GM12892 (cell line): Measurements from ENCODE around the gene TMEM54.

Experiments
- DNase-seq: peaks from one replicate; pipeline ENCODE4 v3.0.0; 2011; ENCODE audit not compliant: insufficient read length
- FAIRE-seq: peaks from 2 replicates; lab custom pipeline; 2011; peaks lifted over from hg19 to GRCh38; lab: Jason Lieb, UNC
- POLR2A ChIP-seq: IDR thresholded peaks from 2 replicates; pipeline ENCODE4 v1.6.1; 2011; ENCODE audit warnings: low read depth, low read length, control low read depth
- POLR2AphosphoS5 ChIP-seq: IDR thresholded peaks from 2 replicates; pipeline ENCODE4 v1.6.1; 2011; ENCODE audit warnings: low read depth, low read length, control low read depth
- TAF1 ChIP-seq: IDR thresholded peaks from 2 replicates; pipeline ENCODE4 v1.6.1; 2011; ENCODE audit warnings: low read depth, mild to moderate bottlenecking, control low read depth, low read length, borderline replicate concordance

Gene TMEM54

GRCh38 chr1:32929366-32929765 is 28.2 kb upstream of the TMEM54 start:
- DNase-seq (no peak), FAIRE-seq (no peak)
- TF ChIP-seq POLR2AphosphoS5 (no peak), POLR2A (no peak), TAF1 (no peak)

DNA sequence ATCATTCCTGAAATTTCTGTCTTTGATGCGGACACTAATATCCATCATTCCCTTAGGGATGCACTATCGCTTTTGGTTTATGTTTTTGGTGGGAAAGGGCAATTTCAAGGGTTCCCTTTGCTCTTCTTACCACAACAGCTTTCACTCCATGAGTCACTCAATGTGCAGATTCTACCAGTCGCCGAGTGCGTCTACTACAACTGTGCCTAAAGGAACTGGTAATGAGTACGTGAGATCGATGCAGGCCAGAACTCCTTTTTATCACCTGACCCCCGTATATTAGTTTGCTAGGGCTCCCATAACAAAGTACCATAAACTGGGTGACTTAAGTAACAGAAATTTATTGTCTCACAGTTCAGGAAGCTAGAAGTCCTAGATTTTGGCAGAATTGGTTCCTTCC is 27.5 kb upstream of the TMEM54 start:
- no peak for DNase-seq
- FAIRE-seq: no peak
- TF ChIP-seq POLR2A: no peak
- TF ChIP-seq TAF1: no peak
- TF ChIP-seq POLR2AphosphoS5: no peak

DNA sequence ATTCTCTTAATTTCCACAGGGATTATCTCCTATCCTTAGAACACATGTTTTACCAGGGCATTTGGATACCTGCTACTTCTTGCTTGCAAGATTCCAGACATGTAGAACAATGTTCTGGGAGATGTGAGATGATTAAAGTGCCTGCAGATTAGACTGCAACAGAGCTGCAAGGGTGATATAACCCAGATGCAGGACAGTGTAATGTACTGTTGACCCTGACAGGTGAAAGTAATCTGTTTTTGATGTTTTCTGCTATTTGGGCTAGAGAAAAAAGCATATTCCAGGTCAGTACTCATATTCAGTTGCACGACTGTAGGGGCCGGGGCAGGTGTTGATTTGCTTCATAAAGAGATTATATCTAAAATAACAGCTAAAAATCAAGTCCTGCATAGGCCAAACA is 27.1 kb upstream of the TMEM54 start:
- TF ChIP-seq POLR2A (no peak), TAF1 (no peak), POLR2AphosphoS5 (no peak)
- DNase-seq: no peak
- no peak for FAIRE-seq

DNA sequence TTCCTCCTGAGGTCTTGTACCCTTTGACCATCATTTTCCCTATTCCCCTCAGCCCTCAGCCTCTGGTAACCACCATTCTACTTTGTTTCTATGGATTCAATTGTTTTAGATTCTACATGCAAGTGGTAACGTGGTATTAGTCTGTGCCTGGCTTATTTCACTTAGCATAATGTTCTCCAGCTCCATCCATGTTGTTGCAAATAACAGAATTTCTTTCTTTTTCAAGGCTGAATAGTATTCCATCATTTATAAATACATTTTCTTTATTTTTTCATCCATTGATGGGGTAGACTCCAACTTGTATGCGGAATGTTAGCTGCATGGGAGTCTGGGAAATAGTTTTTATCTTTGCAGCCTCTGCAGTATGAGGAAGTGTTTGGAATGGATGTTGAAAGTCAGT is 26.3 kb upstream of the TMEM54 start:
- DNase-seq (no peak), FAIRE-seq (no peak)
- TF ChIP-seq POLR2AphosphoS5: no peak
- TF ChIP-seq POLR2A: no peak
- no peak for TF ChIP-seq TAF1

DNA sequence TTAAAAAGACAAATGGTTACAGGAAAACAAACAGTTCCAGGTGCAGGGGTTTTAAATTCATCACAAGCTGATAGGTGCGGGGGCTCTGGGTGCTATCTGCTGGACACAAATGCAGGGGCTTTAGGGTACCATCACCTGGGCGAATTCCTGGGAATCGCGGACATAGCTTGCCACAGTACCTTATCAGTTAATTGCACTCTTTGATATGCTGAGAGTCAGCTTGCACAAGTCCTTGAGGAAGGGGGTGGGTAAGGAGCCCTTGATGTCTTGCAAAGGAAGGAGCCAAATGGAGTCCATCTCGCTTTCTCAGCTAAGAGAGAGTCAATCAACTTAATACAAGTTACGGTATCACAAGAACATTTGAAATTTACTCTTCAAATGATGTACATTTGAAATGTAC is 25.4 kb upstream of the TMEM54 start:
- TF ChIP-seq POLR2A (no peak), TAF1 (no peak), POLR2AphosphoS5 (no peak)
- DNase-seq: no peak
- FAIRE-seq: no peak

- FAIRE-seq: peak; percentile 88
- TF ChIP-seq TAF1 (no peak), POLR2AphosphoS5 (no peak), POLR2A (no peak)
- no peak for DNase-seq
Observed at GRCh38 chr1:32925403-32926162, 24.4 kb upstream of the TMEM54 start.

- FAIRE-seq: no peak
- DNase-seq: no peak
Observed at GRCh38 chr1:32924881-32925344, 23.7 kb upstream of the TMEM54 start.

GRCh38 chr1:32920833-32921232 is 19.6 kb upstream of the TMEM54 start:
- TF ChIP-seq POLR2A: no peak
- TF ChIP-seq POLR2AphosphoS5: no peak
- no peak for TF ChIP-seq TAF1
- DNase-seq: no peak
- FAIRE-seq: no peak

More at GRCh38 chr1:32924881-32925344, 23.7 kb upstream of the TMEM54 start:
- no peak for TF ChIP-seq POLR2A
- TF ChIP-seq TAF1: no peak
- no peak for TF ChIP-seq POLR2AphosphoS5

- no peak for TF ChIP-seq POLR2A
- TF ChIP-seq TAF1: no peak
- FAIRE-seq: peak; percentile 57
- no peak for DNase-seq
Observed at GRCh38 chr1:32919811-32920733, 18.9 kb upstream of the TMEM54 start.

GRCh38 chr1:32918179-32918578 is 17.0 kb upstream of the TMEM54 start:
- TF ChIP-seq POLR2AphosphoS5: no peak
- no peak for TF ChIP-seq POLR2A
- TF ChIP-seq TAF1: no peak
- FAIRE-seq: no peak
- no peak for DNase-seq

- FAIRE-seq: no peak
- DNase-seq: no peak
- no peak for TF ChIP-seq POLR2AphosphoS5
- no peak for TF ChIP-seq POLR2A
- TF ChIP-seq TAF1: no peak
Observed at GRCh38 chr1:32917521-32917920, 16.3 kb upstream of the TMEM54 start.

DNA sequence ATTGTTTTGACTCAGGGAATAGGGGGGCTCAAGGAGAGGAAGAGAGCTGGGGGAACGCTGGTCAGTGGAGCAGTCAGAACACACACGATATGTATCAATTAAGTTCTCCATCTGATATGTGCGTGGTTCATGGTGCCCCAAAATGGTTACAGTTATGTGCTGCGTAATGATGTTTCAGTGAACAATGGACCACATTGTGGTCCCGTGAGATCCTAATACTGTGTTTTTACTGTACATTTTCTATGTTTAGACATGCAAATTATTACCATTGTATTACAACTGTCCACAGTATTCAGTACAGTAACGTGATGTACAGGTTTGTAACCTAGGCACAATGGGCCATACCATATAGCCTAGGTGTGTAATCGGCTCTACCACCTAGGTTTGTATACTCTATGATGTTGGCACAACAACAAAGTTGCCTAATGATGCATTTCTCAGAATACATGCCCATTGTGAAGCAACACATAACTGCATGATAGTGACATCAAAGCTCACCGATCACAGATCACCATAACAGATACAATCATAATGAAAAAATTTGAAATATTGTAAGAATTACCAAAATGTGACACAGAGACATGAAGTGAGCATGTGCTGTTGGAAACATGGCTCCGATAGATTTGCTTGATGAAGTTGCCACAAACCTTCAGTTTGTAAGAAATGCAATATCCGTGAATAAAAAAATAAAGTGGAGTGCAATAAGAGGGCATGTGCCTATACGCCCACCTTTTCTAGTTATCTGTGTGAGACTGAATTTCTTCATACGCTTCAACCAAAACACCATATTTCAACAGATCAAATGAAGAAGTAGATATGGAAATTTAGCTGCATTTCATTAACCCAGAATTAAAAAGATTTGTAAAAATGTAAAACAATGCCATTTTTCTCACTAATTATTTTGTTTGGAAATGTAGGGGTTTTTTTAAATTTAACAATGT is 14.8 kb upstream of the TMEM54 start:
- FAIRE-seq (no peak), DNase-seq (no peak)
- TF ChIP-seq TAF1 (no peak), POLR2AphosphoS5 (no peak), POLR2A (no peak)

GRCh38 chr1:32910319-32910718 is 9.1 kb upstream of the TMEM54 start:
- DNase-seq: no peak
- FAIRE-seq: no peak
- TF ChIP-seq POLR2A (no peak), TAF1 (no peak), POLR2AphosphoS5 (no peak)
